CD4-positive, alpha-beta T cell treated with Interleukin-1 beta for 1 hour (primary cell): Measurements from ENCODE around the gene KATNAL2.

Source experiments
- DNase-seq, 2 donors: peaks; one replicate each; pipeline ENCODE4 v3.0.0-alpha.2; 2020 to 2022

KATNAL2 gene

GRCh38 chr18:47035156-47035671 lies 117.8 kb downstream of the KATNAL2 start, which contains the start of gene ELOA2:
Gene ELOA2 (minus strand): TSS chr18:47035621. CDS start chr18:47035264, 357 bp downstream.
- DNase-seq, result no peak

- DNase-seq, result no peak
Observed at GRCh38 chr18:47036298-47036874, 119.0 kb downstream of the KATNAL2 start.

- no peak for DNase-seq
Observed at GRCh38 chr18:47036927-47037578, 119.7 kb downstream of the KATNAL2 start.

- DNase-seq, result no peak
Observed at GRCh38 chr18:47040982-47041381, 123.6 kb downstream of the KATNAL2 start.

- peak in 1 of 2 donors; percentile 30 for DNase-seq
Observed at GRCh38 chr18:47050468-47050867, 133.1 kb downstream of the KATNAL2 start.

- no peak for DNase-seq
Observed at GRCh38 chr18:47054369-47054768, 137.0 kb downstream of the KATNAL2 start.

- DNase-seq, result no peak
Observed at GRCh38 chr18:47062471-47062870, 145.1 kb downstream of the KATNAL2 start.

GRCh38 chr18:47063096-47063495 lies 145.7 kb downstream of the KATNAL2 start:
- DNase-seq, result no peak

- no peak for DNase-seq
Observed at GRCh38 chr18:47067648-47068047, 150.2 kb downstream of the KATNAL2 start.

- DNase-seq, result no peak
Observed at GRCh38 chr18:47075098-47075883, 157.9 kb downstream of the KATNAL2 start.

- no peak for DNase-seq
Observed at GRCh38 chr18:47077111-47077510, 159.7 kb downstream of the KATNAL2 start.

- DNase-seq, result no peak
Observed at GRCh38 chr18:47080872-47081271, 163.5 kb downstream of the KATNAL2 start.

GRCh38 chr18:47081578-47081977 lies 164.2 kb downstream of the KATNAL2 start:
- DNase-seq, result no peak

- DNase-seq, result no peak
Observed at GRCh38 chr18:47087676-47088075, 170.3 kb downstream of the KATNAL2 start.

- no peak for DNase-seq
Observed at GRCh38 chr18:47095810-47096209, 178.4 kb downstream of the KATNAL2 start.

- peak; percentile 38 to 63 for DNase-seq
Observed at GRCh38 chr18:47100212-47100831, 182.9 kb downstream of the KATNAL2 start.

- no peak for DNase-seq
Observed at GRCh38 chr18:47108373-47108772, 191.0 kb downstream of the KATNAL2 start.

- no peak for DNase-seq
Observed at GRCh38 chr18:47108998-47109405, 191.6 kb downstream of the KATNAL2 start.

- DNase-seq, result no peak
Observed at GRCh38 chr18:47109720-47110119, 192.3 kb downstream of the KATNAL2 start.

- DNase-seq, result no peak
Observed at GRCh38 chr18:47110492-47111274, 193.3 kb downstream of the KATNAL2 start.

GRCh38 chr18:47113796-47114540 lies 196.6 kb downstream of the KATNAL2 start:
- no peak for DNase-seq

- DNase-seq, result no peak
Observed at GRCh38 chr18:47115205-47115604, 197.8 kb downstream of the KATNAL2 start.
